GM12891 (cell line): ENCODE data around the gene MFSD1.

ENCODE experiments used
- DNase-seq: peaks from one replicate; pipeline ENCODE4 v3.0.0; 2011; ENCODE audit warnings: low spot score; ENCODE audit not compliant: insufficient read length
- FAIRE-seq: peaks from 2 replicates; lab custom pipeline; 2011; peaks lifted over from hg19 to GRCh38; lab: Jason Lieb, UNC
- PAX5 ChIP-seq: IDR thresholded peaks from 2 replicates; pipeline ENCODE4 v1.6.1; 2011; ENCODE audit warnings: low read length, moderate library complexity, mild to moderate bottlenecking; ENCODE audit not compliant: insufficient read depth, severe bottlenecking
- POLR2A ChIP-seq: IDR thresholded peaks from 2 replicates; pipeline ENCODE4 v1.6.1; 2011; ENCODE audit warnings: low read depth, low read length, control low read depth
- POLR2AphosphoS5 ChIP-seq: IDR thresholded peaks from 2 replicates; pipeline ENCODE4 v1.6.1; 2011; ENCODE audit warnings: low read depth, low read length, control low read depth
- POU2F2 ChIP-seq: IDR thresholded peaks from 2 replicates; pipeline ENCODE4 v1.6.1; 2011; ENCODE audit warnings: low read depth, mild to moderate bottlenecking, control low read depth, low read length, moderate library complexity
- SPI1 ChIP-seq: IDR thresholded peaks from 2 replicates; pipeline ENCODE4 v1.6.1; 2011; ENCODE audit warnings: low read depth, low read length, control low read depth
- TAF1 ChIP-seq: IDR thresholded peaks from 2 replicates; pipeline ENCODE4 v1.6.1; 2011; ENCODE audit warnings: low read depth, low read length, control low read depth

Gene MFSD1

GRCh38 chr3:158804441-158804840, 2.6 kb downstream of the MFSD1 start:
- FAIRE-seq = no peak
- TF ChIP-seq SPI1 = no peak
- DNase-seq = no peak

DNA sequence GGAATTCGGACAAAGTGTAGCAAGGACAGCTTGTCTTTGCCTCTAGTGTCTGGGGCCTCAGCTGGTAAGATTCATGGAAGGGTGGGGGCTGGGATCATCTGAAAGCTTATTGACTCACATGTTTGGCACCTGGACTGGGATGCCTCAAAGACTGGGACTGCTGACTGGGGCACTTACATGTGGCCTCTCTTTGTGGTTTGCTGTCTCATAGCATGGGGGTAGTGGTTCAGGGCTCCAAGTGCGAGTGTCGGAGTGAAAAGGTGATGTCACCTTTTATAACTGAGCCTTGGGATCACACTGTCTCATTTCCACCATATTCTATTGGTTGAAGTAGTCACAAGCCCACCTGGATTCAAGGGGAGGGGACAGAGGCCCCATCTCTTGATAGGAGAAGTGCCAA, 6.8 kb downstream of the MFSD1 start:
- DNase-seq = no peak
- FAIRE-seq = no peak
- no peak for TF ChIP-seq PAX5
- TF ChIP-seq POU2F2 = no peak
- no peak for TF ChIP-seq TAF1
- TF ChIP-seq POLR2AphosphoS5 = no peak
- no peak for TF ChIP-seq POLR2A
- no peak for TF ChIP-seq SPI1

- DNase-seq (no peak), FAIRE-seq (peak; percentile 43)
- TF ChIP-seq POU2F2 = no peak
- no peak for TF ChIP-seq POLR2A
- TF ChIP-seq POLR2AphosphoS5 = no peak
- no peak for TF ChIP-seq PAX5
- no peak for TF ChIP-seq TAF1
- no peak for TF ChIP-seq SPI1
These were observed 7.8 kb downstream of the MFSD1 start for GRCh38 chr3:158809642-158810041.

- DNase-seq (no peak), FAIRE-seq (no peak)
- no peak for TF ChIP-seq POLR2AphosphoS5
- TF ChIP-seq PAX5 = no peak
- peak; percentile 69 for TF ChIP-seq SPI1
- no peak for TF ChIP-seq POU2F2
- no peak for TF ChIP-seq TAF1
- no peak for TF ChIP-seq POLR2A
These were observed 9.2 kb downstream of the MFSD1 start for GRCh38 chr3:158810823-158811724.

DNA sequence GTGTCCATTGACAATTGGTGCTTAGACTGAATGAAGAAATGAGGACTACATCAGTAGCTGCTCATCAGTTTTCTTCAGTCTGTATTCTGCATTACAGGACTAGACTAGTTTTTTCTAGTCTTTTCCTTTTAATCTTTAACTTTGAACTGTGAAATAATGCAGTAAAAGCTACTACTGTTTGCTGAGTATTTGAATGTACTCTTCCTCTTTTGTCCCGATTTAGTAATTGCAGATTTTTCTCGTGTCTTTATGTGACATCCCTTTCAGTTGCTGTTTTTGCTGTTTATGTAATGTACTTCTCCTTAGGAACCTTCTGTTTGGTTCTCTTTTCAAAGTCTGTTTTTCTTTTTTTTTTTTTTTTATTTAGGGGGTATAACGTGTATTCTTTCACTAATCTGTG, 17.4 kb downstream of the MFSD1 start:
- no peak for FAIRE-seq
- no peak for DNase-seq
- TF ChIP-seq POU2F2 (no peak), POLR2AphosphoS5 (no peak), PAX5 (no peak), POLR2A (no peak), TAF1 (no peak), SPI1 (no peak)

DNA sequence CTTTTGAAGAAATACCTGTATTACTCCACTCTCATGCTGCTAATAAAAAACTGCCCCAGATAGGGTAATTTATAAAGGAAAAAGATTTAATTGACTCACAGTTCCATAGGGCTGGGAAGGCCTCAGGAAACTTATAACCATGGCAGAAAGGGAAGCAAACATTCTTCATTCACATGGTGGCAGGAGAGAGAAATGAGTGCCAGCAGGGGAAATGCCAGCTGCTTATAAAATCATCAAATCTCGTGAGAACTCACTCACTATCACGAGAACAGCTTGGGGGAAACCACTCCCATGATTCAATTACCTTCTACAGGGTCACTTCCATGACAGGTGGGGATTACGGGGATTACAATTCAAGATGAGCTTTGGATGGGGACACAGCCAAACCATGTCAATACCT, 18.7 kb downstream of the MFSD1 start:
- DNase-seq (no peak), FAIRE-seq (no peak)
- no peak for TF ChIP-seq SPI1
- no peak for TF ChIP-seq PAX5

- TF ChIP-seq SPI1 (no peak), PAX5 (no peak), POU2F2 (no peak), TAF1 (no peak), POLR2A (no peak), POLR2AphosphoS5 (no peak)
- FAIRE-seq = no peak
- DNase-seq = no peak
These were observed 20.0 kb downstream of the MFSD1 start for GRCh38 chr3:158821847-158822246.

- FAIRE-seq = no peak
- TF ChIP-seq POLR2AphosphoS5 = no peak
- no peak for TF ChIP-seq POU2F2
- TF ChIP-seq SPI1 = no peak
- no peak for TF ChIP-seq TAF1
- no peak for TF ChIP-seq PAX5
- no peak for TF ChIP-seq POLR2A
These were observed 21.6 kb downstream of the MFSD1 start for GRCh38 chr3:158823426-158823825.

DNA sequence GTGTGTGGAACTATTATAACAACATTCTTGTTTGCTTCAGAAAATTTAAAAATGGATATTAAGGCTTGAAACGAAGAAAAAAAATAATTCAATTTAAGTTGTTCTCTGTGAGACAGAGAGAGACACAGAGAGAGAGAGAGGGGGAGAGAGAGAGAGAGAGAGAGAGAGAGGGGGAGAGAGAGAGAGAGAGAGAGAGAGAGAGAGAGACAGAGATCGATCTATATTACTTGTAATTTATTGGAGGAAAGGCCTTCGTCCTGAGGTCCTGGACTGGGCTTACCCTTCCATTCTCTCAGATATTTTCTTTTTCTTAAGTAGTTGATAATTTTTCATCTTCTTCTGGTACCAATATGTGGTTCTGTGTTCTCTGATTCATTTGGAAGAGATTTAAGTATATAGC, 25.9 kb downstream of the MFSD1 start:
- no peak for FAIRE-seq

More at GRCh38 chr3:158823426-158823825, 21.6 kb downstream of the MFSD1 start:
- no peak for DNase-seq

DNA sequence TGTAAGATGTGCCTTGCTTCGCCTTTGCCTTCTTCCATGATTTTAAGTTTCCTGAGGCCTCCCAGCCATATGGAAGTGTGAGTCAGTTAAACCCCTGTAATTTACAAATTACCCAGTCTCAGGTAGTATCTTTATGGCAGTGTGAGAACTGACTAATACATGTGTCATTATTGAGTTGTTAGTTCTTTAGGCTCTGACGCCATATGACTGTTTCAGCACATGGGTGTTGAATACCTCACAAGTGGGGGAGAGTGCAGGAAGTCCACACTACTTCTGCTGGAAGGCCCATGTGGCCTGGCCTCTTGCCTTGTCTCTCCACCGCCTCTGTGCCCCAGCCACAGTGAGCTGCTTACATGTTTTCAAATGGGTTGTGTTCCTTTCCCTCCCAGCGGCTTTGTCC, 28.5 kb downstream of the MFSD1 start:
- DNase-seq (no peak), FAIRE-seq (no peak)
- TF ChIP-seq POLR2AphosphoS5 = no peak
- TF ChIP-seq POU2F2 = no peak
- no peak for TF ChIP-seq POLR2A
- no peak for TF ChIP-seq SPI1
- no peak for TF ChIP-seq PAX5
- no peak for TF ChIP-seq TAF1

More for the DNA sequence above, 25.9 kb downstream of the MFSD1 start:
- TF ChIP-seq PAX5 = no peak
- no peak for TF ChIP-seq POLR2AphosphoS5
- TF ChIP-seq TAF1 = no peak
- TF ChIP-seq SPI1 = no peak
- TF ChIP-seq POLR2A = no peak
- no peak for DNase-seq
